Endothelial cell of coronary artery (primary cell): ENCODE results near the gene SAT2. TPM values are rescaled to one million over a fixed set of nuclear protein-coding genes. Genes with fewer than 3 reads are reported as not detected.

Experiments
- total RNA-seq: library from RNA; depleted of rRNA; stranded (reverse); fragments of >200 nt; gene quantifications from 2 replicates; pipeline ENCODE4 v1.2.3, GENCODE V29; 2014

The SAT2 gene
- total RNA-seq = 18.9 and 24.0 TPM in 2 replicates

GRCh38 chr17:7627250-7628121 is at the start of gene SAT2:
Gene SAT2 (minus strand): TSS chr17:7627821. CDS start chr17:7627635, 186 bp downstream.

GRCh38 chr17:7650509-7651096 is 23.0 kb upstream of the SAT2 start, which contains the start of gene ATP1B2:
Gene ATP1B2 (plus strand): TSS chr17:7650926. CDS start chr17:7651519, 593 bp downstream.

DNA sequence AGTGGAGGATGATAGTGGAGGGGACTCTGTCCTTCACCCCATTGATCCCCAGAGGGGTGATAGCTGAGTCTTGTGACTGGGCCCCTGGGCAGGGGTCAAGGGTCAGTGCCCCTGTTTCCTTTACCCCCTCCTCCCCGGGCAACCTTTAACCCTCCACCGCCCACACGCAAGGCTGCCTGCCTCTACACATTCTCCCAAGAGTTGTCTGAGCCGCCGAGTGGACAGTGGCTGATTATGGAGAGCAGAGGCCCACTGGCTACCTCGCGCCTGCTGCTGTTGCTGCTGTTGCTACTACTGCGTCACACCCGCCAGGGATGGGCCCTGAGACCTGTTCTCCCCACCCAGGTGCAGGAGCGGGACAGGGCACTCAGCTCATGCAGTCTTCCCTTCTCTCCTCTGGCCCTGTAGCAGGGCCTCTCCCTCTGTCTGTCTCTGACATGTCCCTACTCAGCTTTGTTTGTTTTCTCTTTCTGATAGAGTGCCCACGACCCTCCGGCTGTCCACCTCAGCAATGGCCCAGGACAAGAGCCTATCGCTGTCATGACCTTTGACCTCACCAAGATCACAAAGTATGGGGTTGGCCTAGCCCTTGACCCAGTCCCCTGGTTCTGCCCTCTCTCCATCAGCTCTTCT is 2.4 kb upstream of the SAT2 start, which contains the start of gene SHBG:
Gene SHBG (plus strand): TSS at position 197 of the 633 bp plus-strand sequence. CDS start 38 bp downstream, at position 235.

DNA sequence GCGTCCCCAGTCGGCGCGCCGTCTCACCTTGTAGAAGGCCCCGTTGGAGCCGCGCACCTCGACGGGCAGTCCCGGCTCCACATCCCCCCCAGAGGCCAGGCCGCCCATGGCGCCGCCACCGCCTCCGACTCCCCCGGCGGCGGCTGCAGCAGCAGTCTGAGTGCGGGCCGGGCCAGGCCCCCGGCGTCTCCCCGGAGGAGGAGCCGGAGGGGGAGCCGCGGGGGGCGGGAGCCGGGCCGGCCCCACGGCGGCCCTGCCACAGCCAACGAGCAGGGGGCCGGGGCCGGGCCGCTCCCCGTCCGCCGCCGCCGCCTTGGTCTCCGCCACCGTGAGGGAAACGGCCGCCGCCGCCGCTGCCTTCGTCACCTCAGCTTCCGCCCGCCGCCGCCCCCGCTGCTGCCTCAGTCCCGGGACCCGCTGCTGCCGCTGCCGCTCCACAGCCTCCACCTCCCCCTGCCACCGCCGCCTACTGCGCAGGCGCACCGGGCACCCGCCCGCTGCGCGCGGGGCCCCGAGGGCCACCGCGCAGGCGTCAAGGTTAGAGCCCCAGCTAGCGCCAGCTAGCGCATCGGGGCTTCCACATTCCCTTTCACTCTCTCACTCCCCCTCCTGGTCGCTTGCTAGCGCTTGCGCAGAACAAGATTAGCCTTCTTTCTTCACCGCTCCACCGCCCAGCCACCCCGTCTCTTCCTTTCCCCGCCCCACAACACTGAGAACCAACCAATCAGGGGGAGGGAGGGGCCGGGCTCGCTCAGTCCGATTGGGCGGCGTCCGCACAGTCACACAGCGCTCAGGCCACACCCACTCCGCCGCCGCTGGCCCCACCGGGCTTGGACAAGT is 13.0 kb downstream of the SAT2 start, which contains the start of gene FXR2:
Gene FXR2 (minus strand): TSS at position 473 of the 840 bp plus-strand sequence. CDS start 365 bp downstream, at position 108.

GRCh38 chr17:7589891-7590691 is 37.5 kb downstream of the SAT2 start, which contains the start of gene SOX15:
Gene SOX15 (minus strand): TSS chr17:7590094. CDS start chr17:7589676, 418 bp downstream.

DNA sequence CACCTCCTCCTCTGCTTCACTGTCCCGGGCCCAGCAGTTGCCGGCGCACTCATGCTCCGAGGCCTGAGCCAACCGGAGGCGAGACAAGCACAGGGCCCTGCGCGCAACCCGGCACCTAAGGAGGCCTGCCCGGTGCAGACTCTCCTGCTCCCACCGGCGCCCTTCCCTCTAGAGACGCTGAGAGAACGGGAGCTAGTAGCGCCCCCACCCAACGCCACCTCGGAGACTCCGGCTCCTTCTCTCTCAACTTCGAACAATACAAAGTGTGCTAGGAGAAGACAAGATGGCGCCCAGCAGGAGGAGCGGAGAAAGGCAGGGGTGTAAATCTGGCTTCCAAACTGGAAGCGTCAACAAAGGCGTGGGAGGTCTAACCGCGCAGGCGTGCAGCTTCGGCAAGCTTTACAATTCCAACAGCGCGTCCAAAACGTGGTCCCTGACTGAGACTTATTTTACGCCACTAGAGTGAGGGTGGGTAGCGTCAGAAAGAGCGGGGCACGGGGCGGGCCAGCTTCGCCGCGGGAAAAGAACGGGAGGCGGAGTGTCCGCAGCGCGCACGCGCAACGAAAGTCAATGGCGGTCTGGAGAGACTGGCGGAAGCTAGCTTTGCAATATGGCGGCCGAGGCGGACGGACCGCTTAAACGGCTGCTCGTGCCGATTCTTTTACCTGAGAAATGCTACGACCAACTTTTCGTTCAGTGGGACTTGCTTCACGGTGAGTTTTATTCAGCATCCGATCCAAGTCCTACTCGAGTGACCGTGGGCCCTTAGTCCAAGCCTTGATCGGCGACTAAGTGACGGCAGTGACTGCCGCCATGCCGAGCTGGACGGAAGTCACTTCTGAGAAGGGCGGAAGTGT is 44.1 kb downstream of the SAT2 start, which contains the start of gene MPDU1:
Gene MPDU1 (plus strand): TSS at position 600 of the 857 bp plus-strand sequence. CDS start 11 bp downstream, at position 611.

DNA sequence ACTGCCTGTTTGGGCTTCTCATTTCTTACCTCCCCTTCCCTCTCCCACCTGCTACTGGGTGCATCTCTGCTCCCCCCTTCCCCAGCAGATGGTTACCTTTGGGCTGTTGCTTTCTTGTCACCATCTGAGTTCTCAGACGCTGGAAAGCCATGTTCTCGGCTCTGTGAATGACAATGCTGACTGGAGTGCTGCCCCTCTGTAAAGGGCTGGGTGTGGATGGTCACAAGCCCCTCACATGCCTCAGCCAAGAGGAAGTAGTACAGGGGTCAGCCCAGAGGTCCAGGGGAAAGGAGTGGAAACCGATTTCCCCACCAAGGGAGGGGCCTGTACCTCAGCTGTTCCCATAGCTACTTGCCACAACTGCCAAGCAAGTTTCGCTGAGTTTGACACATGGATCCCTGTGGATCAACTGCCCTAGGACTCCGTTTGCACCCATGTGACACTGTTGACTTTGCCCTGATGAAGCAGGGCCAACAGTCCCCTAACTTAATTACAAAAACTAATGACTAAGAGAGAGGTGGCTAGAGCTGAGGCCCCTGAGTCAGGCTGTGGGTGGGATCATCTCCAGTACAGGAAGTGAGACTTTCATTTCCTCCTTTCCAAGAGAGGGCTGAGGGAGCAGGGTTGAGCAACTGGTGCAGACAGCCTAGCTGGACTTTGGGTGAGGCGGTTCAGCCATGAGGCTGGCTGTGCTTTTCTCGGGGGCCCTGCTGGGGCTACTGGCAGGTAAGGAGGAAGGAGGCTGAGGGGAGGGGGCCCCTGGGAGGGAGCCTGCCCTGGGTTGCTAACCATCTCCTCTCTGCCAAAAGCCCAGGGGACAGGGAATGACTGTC is 48.4 kb downstream of the SAT2 start, which contains the start of gene CD68:
Gene CD68 (plus strand): TSS at position 638 of the 833 bp plus-strand sequence. CDS start 40 bp downstream, at position 678.

Other genes starting within 250 kb of the SAT2 start
- gene TNK1, start 246.7 kb downstream of the SAT2 start, total RNA-seq = under 0.01 and 0.28 TPM in 2 replicates
- gene PLSCR3, start 233.3 kb downstream of the SAT2 start, total RNA-seq = 16.8 and 23.6 TPM in 2 replicates
- 86.7 and 102 TPM in 2 replicates for gene TMEM256, start 223.7 kb downstream of the SAT2 start, total RNA-seq
- gene NLGN2, start 220.0 kb downstream of the SAT2 start, total RNA-seq = 2.9 and 5.1 TPM in 2 replicates
- gene SPEM1, start 207.5 kb downstream of the SAT2 start, total RNA-seq = not detected in 2 replicates
- gene SPEM2, start 202.2 kb downstream of the SAT2 start, total RNA-seq = not detected in 2 replicates
- not detected in 2 replicates for gene SPEM3, start 199.0 kb downstream of the SAT2 start, total RNA-seq
- 5.2 and 6.0 TPM in 2 replicates for gene TMEM102, start 192.4 kb downstream of the SAT2 start, total RNA-seq
- 0.09 and 0.94 TPM in 2 replicates for gene FGF11, start 188.3 kb downstream of the SAT2 start, total RNA-seq
- gene CHRNB1, start 182.8 kb downstream of the SAT2 start, total RNA-seq = 4.4 and 6.6 TPM in 2 replicates
- gene ZBTB4, start 148.2 kb downstream of the SAT2 start, total RNA-seq = 8.2 and 13.7 TPM in 2 replicates
- not detected in 2 replicates for gene SLC35G6, start 146.4 kb downstream of the SAT2 start, total RNA-seq
- gene POLR2A, start 143.5 kb downstream of the SAT2 start, total RNA-seq = 79.3 and 81.6 TPM in 2 replicates
- 6.1 and 10.5 TPM in 2 replicates for gene TNFSF12, start 78.8 kb downstream of the SAT2 start, total RNA-seq
- gene TNFSF13, start 69.1 kb downstream of the SAT2 start, total RNA-seq = 0.66 and 0.90 TPM in 2 replicates
- 86.7 and 95.7 TPM in 2 replicates for gene SENP3, start 65.9 kb downstream of the SAT2 start, total RNA-seq
- gene CD68, start 48.2 kb downstream of the SAT2 start, total RNA-seq = 1.6 and 2.8 TPM in 2 replicates
- gene MPDU1, start 44.0 kb downstream of the SAT2 start, total RNA-seq = 56.6 and 73.6 TPM in 2 replicates
- gene SOX15, start 37.7 kb downstream of the SAT2 start, total RNA-seq = 0.09 and 0.28 TPM in 2 replicates
- 33.2 and 38.3 TPM in 2 replicates for gene FXR2, start 12.9 kb downstream of the SAT2 start, total RNA-seq
- 0.18 and 0.19 TPM in 2 replicates for gene SHBG, start 2.3 kb upstream of the SAT2 start, total RNA-seq
- gene ATP1B2, start 23.1 kb upstream of the SAT2 start, total RNA-seq = not detected in 2 replicates
- gene TP53, start 59.7 kb upstream of the SAT2 start, total RNA-seq = 38.8 and 50.1 TPM in 2 replicates
- 8.9 and 14.6 TPM in 2 replicates for gene WRAP53, start 60.7 kb upstream of the SAT2 start, total RNA-seq
- gene EFNB3, start 77.4 kb upstream of the SAT2 start, total RNA-seq = 0.38 and 0.81 TPM in 2 replicates
- 0.36 TPM in 1 of 2 replicates, not detected in the other for gene DNAH2, start 89.9 kb upstream of the SAT2 start, total RNA-seq
- gene KDM6B, start 206.4 kb upstream of the SAT2 start, total RNA-seq = 3.5 and 5.7 TPM in 2 replicates
- gene TMEM88, start 227.2 kb upstream of the SAT2 start, total RNA-seq = 10.5 and 12.0 TPM in 2 replicates
- gene NAA38, start 229.7 kb upstream of the SAT2 start, total RNA-seq = 122 and 163 TPM in 2 replicates
- 7.6 and 8.4 TPM in 2 replicates for gene CYB5D1, start 230.2 kb upstream of the SAT2 start, total RNA-seq